GM21423 (cell line): ENCODE data around the gene SLC35G1.

Source experiments
- ATAC-seq: cut with Tn5 transposase; IDR thresholded peaks from one replicate; pipeline ENCODE4 v1.9.1; 2021; ENCODE audit warnings: mild to moderate bottlenecking, moderate library complexity; ENCODE audit not compliant: unreplicated experiment

SLC35G1 gene, protein sequence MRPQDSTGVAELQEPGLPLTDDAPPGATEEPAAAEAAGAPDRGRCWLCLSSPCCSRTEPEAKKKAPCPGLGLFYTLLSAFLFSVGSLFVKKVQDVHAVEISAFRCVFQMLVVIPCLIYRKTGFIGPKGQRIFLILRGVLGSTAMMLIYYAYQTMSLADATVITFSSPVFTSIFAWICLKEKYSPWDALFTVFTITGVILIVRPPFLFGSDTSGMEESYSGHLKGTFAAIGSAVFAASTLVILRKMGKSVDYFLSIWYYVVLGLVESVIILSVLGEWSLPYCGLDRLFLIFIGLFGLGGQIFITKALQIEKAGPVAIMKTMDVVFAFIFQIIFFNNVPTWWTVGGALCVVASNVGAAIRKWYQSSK

DNA sequence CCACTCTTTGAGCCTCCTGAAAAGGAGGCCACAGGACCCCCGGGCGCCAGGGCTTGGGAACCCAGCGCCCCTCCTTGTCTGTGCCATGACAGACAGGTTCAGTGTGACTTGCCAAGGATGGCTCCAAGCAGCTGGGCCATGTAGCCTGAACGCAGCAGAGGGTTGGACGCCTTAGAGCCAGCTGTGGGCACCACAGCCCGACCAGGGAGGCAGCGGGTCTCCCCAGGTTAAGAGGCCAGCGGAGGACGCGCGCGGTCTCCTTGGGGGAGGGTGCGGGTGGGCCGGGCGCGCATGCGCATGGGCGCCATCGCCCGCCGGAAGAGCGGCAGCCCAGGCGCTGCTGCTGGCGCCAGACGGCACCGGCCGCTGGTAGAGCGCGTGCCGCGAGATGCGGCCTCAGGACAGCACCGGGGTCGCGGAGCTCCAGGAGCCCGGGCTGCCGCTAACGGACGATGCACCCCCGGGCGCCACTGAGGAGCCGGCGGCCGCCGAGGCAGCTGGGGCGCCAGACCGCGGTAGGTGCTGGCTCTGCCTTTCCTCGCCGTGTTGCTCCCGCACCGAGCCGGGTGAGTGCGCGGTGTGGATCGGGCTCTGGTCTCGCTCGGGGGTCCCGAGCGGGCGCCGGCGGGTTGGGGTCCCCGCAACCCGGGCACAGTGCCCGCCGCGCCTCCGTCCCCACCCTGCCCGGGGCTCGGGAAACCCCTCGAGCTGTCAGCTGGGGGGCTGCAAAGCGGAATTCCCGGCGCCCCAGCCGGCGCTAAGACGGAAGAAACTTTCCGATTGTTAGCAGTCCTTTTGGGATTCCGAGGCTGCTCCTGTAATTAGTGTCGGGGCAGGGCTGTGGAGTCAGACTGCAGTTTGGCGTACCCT is at the start of gene SLC35G1:
Gene SLC35G1, plus strand, starts transcription at position 333 of the 870 bp plus-strand sequence. Its CDS starts 56 bp downstream, at position 389.
- peak; percentile 94 for ATAC-seq

DNA sequence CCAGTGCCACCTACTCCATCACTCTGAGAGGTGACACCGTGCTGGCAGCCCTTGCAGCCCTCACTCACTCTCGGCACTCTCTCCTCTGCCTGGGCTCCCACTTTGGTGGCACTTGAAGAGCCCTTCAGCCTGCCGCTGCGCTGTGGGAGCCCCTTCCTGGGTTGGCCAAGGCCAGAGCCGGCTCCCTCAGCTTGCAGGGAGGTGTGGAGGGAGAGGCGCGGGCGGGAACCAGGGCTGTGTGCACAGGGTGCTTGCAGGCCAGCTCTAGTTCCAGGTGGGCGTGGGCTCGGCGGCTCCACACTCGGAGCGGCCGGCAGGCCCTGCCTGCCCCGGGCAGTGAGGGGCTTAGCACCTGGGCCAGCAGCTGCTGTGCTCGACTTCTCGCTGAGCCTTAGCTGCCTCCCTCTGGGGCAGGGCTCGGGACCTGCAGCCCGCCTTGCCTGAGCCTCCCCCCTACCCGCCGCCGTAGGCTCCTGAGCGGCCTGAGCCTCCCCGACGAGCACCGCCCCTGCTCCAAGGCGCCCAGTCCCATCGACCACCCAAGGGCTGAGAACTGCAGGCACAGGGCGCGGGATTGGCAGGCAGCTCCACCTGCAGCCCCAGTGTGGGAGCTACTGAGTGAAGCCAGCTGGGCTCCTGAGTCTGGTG is 48.7 kb upstream of the SLC35G1 start:
- ATAC-seq = no peak

DNA sequence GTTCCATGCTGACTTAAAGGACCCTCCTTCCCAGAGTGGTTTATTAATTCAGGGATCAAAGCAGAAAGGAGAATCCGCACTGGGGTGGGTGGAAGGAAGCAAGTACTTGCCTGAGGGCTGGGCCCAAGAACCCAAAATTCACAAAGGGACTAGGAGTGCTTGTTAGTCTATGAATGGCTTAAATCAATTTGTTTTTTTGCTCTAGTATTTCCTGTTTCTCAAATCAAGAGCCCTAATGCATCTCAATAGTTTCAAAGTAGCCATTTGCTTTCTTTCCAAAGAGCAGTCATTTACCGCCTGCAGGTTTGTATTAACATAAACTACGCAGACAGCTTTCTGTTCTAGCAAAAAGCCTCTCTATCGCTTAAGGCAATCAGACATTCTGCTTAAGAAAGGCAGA is 44.2 kb upstream of the SLC35G1 start:
- no peak for ATAC-seq

DNA sequence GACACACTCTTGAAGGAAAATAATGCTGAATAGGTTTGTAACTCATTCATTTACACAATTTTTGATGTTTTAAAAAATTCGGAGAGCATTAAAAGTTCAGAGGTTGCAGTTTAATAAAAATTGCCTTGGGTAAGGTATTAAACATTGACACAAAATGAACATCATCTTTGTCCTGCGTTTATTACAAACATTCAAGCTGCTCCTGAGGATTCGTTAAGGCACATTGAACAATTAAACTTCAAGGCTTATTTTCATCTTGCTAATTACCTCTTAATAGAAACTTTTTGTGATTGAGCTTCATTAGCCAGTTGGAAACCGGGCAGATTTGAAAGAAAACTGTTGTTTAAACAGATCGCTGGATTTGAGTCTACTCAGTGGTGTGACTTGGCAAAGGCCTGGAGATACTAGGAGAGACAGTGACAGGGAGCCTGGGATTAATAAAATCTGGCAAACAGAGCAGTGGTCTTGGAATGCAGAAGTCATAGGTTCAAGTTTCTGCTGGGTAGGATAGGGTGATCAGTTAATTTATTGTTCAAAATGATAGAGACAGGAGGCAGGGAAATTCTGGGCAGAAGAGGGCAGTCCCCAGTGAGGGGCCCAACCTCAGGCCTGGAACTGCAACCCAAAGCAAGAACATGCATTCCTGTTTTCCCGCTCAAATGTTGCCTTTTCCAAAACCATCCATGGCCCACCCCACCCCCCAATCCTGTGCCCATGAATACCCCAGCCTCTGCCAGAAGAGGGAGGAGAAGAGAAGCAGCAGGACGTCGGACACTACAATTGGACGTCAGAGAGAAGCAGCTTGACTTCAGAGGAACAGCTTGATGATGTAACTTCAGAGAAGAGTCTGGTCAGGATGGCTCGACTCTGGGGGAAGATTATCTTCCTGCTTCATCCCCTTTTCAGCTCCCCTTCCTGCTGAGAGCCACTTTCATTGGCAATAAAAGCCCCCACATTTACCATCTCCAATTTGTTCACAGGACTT is 43.5 kb upstream of the SLC35G1 start:
- no peak for ATAC-seq

DNA sequence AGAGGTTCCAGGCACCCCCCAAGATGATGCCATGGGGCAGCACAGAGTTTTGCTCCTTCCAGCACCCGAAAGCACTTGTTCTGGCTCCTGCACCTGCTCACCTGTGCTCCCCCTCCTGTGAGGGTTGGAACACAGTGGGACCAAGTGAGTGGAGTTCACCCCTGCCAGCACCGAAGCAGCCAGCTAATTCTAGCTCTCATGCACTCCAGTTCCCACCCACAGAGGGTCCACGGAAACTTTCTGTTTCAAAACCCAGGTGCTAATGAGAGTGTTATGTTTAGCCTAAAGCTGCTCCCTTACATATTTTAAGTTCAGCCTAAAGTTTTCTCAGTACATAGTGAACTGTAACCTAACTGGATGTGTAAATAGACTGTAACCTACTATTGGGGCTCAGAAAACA is 42.6 kb upstream of the SLC35G1 start:
- no peak for ATAC-seq

DNA sequence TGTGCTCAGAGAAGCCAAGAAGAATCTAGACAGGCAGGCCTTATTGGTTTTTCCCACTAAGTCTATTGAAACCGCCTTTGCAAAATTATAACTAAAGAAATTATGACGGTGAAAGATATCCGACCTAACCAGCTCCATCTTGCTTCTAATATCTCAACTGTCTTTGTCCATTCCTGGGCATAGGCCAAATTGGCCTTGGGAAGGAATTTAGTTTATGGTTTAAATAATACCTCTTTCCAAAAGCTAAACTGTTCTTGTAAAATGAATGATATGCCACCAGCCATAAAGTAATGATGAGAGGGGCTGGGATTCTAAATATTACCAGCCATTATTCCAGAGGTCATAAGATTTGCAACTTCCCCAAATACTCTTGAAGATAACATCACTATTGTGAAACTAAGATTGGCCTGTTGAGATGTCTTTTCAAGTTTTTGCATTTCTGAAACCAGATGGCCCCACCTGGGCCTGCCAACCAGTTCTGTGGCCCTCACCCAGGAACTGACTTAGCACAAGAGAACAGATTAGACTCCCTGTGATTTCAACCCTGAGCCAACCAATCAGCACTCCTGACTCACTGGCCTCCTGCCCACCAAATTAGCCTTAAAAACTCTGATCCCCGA is 41.2 kb upstream of the SLC35G1 start:
- ATAC-seq = no peak

DNA sequence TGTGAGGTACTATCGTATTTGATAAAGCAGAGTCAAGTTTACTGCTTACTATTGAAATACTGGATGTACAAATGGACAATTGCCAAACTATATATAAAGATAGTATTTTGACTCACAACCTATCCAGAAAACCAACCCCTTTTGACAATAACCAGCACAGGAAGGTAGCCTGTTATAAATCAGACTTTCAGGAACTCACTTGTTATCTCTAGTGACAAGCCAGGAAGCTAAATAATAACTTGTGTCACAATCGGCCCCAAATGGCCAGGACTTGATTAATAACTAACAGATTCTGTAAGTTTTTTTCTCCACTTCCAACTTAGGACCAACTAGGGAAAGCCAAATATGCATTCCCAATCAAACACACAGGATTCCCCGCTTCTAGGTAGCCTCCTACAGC is 38.8 kb upstream of the SLC35G1 start:
- ATAC-seq = no peak

DNA sequence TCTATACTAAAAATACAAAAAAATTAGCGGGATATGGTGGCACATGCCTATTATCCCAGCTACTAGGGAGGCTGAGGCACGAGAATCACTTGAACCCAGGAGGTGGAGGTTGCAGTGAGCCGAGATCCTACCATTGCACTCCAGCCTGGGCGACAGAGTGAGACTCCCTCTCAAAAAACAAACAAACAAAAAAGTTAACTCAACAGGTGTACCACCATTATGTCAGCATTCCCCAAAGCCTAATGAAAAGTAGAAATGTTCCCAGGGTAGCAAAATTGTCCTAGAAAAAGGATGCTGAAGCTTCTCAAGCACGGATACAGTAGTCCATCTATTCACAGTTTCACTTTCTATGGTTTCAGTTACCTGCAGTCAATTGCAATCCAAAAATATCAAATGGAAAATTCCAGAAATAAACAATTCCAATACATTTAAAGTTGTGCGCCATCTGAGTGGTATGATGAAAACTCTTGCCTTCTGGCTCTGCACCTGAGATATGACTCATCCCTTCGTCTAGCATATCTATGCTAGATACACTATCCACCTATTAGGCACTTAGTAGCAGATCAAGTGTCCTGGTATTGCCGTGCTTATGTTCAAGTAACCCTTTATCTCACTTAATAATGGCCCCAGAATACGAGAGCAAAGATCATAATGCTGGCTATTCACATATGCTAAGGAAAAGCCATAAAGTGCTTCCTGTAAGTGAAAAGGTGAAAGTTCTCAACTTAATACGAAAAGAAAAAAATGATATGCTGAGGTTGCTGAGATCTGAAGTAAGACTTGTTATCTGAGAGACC is 37.2 kb upstream of the SLC35G1 start:
- no peak for ATAC-seq

DNA sequence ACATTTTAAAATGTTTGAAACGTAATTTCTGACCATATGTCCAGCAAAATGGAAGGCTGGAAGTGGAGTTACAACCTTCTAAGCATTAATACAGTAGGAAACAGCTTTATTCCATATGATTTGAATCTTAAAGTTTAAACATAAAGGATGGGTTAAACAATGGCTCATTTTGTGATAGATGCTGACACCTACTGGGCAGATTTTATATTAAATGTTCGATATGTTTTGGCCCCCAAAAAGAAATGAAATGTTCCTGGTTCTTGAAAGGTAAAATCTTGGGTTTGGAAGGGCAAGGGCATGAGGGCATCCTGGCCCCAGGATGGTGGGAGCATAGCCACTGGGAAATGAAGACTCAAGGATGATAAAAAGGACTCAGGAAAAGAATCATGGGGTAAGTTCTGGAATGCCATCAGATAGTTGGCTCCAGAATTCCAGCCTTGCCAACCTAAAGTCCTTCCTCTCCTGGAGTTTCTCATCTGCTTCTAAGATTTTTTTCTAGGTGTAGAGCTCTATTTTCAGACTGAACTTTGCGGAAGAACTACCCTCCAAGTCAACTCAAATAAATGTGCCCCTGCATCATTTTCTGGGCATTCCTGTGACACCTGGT is 34.6 kb upstream of the SLC35G1 start:
- no peak for ATAC-seq

DNA sequence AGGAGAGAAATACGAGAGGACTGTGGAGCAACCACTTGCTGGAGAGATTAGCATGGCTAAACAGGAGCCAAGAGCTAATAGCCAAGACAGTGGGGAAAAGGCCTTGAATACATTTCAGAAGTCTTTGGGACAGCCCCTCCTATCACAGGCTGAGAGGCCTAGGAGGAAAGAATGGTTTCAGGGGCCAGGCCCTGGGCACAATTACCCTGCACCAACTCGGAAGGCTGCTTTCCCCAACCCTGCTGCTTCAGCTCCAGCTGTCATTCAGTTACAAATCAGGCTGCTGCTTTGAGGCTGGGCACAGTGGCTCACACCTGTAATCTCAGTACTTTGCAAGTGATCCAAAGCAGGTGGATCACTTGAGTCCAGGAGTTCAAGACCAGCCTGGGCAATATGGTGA is 32.0 kb upstream of the SLC35G1 start:
- no peak for ATAC-seq

DNA sequence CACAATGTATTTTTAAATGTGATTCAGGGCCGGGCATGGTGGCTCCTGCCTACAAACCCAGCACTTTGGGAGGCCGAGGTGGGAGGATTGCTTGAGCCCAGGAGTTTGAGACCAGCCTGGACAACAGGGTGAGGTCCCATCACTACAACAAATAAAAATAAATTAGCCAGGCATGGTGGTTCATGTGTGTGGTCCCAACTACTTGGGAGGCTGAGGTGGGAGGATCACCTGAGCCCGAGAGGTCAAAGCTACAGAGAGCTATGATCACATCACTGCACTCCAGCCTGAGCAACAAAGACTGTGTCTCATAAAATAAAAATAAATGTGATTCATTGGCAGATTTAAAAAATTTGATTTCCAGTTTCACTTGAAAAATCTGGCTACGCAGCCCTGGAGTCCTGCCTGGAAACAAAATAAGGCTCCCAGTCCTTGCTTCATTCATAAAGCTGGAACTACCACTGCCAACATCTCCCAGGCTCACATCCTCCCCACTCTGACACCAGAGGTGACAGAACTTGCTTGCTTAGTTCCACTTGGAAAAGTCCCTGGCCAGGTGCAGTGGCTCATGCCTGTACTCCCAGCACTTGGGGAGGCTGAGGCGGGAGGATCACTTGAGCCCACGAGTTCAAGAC is 27.9 kb upstream of the SLC35G1 start:
- no peak for ATAC-seq

DNA sequence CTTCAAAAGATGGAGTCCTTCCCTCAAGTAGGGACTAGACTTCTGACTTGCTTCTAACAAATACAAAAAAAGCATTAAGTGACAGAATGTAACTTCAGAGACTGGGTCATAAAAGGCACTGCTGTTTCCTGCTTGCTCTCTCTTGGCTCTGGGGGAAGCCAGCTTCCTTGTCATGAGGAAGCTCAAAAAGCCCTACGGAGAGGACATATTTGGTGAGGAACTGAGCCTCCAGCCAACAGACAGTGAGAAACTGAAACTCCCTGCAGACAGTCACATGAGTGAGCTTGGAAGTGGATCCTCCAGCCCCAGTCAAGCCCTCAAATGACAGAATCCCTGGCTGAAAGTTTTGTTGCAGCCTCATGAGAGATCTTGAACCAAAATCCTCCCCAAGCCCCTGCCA is 26.3 kb upstream of the SLC35G1 start:
- ATAC-seq = no peak

DNA sequence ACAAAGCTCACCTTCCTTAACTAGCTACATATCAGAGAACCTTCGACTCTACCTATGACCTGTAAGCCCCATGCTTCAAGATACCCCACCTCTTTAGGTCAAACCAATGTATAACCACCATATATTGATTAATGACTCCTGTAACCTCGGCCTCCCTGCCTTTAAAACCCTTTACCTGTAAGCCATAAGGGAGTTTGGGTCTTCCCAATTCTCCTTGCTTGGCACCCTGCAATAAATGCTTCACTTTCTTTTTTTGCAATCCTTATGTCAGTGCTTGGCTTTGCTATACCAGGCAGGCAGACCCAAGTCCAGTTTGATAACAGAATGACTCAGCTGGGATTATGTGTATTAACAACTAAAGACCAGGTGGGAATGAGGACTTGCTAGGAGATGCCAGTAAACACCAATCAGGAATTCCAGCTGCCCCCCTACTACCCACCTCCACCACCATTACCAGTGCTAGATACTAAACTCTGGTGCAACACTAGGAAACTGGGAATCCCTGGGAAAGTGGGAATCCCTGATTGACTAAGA is 22.0 kb upstream of the SLC35G1 start:
- no peak for ATAC-seq

DNA sequence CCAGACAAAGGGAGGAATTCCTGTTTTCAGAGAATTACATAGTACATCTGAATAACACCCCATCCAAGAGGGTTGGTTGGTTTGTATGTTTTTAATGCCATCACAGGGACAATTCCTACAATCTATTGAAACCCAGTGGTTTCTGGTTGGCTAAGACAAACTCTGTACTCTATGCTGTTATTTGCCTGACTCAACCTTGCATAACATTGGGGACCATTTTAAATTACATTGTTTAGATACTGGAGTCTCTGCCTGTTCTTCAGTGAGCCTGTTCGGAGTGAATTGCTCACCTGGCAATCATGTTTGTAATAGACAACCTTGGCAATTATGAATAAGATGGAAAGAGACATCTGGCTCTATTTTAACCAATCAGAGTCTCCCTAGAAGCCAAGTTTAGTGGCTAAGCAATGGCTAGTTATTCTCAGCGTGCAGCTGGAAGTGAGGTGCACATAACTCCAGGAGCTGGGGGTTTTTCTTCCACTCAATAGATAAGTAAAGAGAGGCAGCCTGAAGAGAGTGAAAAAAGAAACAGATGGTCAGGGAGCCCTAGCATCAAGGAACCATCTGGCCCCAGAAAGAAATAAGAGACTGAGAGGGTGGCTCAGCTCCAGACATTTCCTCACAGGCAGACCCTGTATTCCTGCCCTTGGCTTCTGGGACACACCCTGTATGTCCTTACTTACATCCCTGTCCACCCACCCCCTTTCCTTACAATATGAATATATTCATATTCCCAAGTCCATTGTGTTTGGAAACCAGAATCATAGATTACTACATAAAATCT is 21.2 kb upstream of the SLC35G1 start:
- ATAC-seq = no peak

DNA sequence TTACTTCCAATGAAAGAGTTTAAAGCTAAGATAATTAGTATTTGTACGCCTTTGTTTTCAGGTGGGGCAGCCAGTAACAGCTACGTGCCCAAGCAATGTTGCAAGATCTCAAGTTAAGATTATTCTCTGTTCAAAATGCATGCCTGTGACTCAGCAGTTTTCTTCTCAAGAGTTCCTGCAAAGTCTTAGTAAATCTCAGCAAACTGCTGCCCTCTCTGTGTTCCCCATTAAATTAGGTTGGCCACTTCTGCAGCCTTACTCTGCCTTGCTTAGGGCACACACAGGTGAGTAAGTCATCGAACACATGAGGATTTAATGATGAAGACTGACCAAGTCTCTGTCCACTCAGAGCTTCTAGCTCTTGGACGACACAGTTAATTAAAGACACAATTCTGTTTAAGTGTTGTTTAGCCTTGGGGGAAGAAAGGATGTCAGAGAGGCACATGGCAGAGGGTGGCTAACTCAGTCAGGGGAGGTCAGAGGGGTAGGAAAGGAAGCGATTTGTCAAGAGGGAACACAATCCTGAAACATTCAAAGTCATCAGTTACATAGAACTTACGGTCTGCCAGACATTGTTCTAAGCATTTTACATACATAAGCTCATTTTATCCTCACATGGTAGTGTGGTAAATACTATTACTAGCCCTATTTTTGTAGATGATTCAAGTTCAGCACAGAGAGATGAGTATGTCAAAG is 20.2 kb upstream of the SLC35G1 start:
- ATAC-seq = no peak

DNA sequence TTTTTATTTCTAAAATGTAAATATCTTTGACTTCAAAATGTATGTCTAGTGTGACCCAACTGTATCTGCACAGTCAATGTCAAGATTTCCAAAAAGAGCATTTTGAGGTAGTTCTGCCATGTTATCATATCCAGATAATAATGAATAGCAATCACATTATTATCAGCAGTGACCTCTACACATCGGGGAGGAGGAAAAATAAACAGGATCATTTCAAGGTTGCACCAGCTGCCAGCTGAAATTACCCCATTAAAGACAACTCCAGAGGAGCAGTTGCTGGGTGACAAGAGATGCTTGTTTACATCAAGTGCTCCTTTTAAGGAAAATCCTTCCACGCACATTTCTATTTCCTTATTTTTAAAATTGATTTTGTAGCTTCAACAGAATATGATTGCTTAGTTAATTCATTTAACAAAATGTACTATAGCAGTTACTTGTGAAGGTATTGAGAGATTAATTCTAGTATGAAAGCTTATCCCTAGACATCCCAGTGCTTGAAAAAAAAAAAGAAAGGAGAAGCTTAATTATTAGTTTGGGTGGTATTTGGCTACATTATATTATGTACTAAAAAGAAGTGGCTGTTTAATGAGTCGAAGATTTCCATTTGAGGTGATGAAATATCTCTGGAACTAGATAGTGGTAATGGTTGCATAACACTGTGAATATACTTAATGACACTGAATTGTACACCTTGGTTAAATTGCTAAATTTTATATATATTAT is 19.3 kb upstream of the SLC35G1 start:
- no peak for ATAC-seq
